IPS DF 4.7 (cell line): ENCODE measurements around the gene TP53I13.

ENCODE experiments used
- DNase-seq: peaks from one replicate; pipeline ENCODE4 v3.0.0-alpha.2; 2013; ENCODE audit warnings: low spot score; ENCODE audit errors: extremely low read depth

The TP53I13 gene

GRCh38 chr17:29581583-29582253, 13.2 kb downstream of the TP53I13 start:
- DNase-seq = no peak

DNA sequence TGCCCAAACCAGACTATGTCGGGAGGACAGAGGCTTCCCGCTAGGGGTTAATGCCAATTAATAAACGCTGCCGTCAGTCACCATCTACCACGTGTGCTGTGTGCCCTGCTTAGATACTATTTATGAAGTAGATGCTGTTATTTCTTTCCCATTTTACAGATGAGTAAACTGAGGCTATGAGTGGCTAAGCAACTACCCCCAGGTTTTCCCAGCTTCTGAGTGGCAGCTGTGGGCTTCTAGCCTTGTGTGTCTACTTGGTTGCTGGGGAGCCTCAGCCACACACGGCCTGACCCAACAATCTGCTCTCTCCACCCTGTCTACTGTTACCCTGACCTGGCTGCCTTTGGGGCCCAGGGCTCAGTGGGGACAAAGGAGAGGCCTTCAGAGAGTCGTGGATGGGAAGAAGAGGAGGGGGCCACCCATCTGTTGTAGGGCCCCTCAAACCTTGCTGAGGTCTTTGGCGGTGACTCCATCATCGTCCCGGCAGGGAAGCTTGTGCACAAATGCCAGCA, 13.8 kb downstream of the TP53I13 start:
- DNase-seq = no peak

DNA sequence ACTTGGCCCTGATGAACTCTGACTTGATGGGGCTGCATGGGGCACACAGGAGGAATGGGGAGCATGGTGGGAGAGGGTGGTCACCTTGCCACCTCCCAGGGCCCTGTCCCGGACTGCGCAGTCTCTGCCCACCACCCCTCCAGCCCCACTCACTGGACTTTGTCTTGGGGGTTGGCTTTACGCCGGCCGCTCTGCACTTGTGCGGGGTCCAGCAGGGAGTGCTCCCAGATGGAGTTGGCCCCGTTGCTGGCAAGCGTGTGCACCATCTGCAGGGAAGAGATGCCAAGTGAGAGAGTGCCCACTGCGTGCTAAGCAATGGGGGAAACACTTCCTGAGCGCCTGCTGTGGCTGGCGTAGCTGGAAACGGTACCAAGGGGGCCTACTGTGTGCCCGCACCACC, 14.3 kb downstream of the TP53I13 start:
- DNase-seq = no peak

- no peak for DNase-seq
Observed at GRCh38 chr17:29583324-29584248, 15.1 kb downstream of the TP53I13 start.

- no peak for DNase-seq
Observed at GRCh38 chr17:29584452-29585079, 16.1 kb downstream of the TP53I13 start.

- no peak for DNase-seq
Observed at GRCh38 chr17:29585080-29585751, 16.7 kb downstream of the TP53I13 start.

GRCh38 chr17:29586676-29587469, 18.4 kb downstream of the TP53I13 start:
- no peak for DNase-seq

DNA sequence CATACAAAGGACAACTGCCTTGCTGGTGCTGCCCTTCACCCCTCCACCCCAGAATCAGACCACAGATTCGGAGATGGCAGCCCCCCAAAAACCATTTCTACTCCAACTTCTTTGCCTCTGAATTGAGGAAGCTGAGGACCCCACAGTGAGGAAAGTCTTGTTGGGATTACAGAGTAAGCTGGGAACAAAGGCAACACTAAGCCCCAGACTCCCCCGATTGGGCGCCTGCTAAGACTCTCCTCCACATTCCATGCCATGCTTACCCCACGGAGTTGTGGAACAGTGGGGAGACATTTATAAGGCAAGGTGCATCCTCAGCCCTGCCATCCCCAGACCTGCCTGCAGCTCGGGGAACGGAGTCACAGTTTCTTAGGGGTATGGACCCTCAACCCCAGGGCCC, 19.1 kb downstream of the TP53I13 start:
- no peak for DNase-seq

GRCh38 chr17:29588017-29588561, 19.6 kb downstream of the TP53I13 start:
- no peak for DNase-seq

DNA sequence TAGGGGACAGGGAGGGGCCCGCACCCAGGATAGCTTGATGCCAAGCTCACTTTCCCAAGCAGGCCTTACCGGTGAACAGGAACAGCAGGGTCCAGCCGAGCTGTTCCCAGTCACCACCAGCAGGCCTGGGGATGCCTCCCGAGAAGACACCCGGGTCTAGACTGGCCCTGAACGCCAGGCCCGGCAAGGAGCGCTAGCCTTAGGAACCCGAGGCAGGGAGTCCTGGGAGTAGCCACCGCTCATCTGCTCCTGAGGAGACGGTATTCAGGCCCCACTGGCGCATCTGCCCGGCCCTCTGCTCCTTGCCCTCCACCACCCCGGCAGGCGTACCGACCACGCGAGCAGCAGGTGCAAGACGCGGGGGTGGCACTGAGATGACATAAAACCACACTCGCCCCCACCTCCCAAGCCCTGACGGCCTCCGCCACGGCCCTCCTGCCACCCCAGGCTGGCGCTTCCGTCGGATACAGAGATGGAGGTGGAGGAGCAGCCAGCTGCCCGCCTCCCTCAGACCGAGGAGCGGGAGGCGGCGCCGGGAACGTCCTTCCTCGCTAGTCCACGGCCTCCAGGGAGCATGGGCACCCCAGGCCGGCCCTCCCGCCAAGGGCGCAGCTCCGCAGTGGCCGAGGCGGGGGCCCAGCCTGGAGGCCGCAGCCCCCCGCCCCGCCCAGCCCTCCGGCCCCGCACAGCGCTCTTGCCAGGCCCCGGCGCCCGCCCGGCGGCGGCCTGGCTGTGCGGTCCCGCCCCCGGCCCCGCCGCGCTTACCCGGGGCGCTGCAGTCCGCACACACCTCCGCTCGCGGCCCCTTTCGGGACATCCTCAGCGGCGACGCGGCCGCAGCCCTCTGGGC, 20.3 kb downstream of the TP53I13 start:
- no peak for DNase-seq

DNA sequence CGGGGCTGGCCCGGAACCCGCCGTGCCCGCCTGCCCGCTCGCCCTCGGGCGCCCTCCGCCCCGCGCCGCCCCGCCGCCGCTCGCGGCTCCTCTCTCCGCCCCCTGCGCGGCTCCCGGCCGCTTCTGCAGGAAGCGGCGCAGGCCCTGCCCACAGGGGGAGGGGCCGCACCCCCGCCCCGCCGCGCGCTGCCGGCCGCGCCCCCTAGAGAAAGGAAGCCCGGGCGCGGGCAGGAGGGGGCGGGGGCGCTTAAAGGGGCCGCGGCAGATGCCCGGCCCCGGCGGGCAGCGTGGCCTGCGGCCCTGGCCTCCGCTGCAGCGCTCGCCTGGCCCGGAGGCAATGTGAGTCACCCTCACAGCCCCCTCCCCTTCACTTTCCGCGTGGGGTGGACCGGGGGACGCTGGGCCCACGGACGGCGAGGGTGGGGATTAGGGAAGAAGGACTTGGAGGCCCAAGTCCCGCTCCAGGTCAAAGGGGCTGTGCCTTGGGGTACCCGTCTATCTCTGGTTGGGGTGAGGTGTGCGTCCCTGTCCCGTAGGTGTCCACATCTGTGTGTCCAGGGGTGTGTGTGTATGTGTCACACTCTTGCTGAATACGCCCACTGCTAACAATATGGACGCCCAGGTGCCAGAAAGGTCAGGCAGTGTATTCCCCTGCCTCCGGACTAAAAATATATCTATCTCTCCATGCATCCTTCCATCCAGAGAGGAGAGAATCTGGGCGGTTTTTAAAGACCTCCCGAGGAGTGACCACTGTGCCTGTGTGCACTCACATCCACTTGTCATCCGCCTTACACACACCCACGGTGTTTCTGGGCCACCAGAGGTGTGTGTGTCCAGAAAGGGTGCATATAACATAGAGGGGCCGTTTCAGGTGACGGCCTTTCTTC, 21.3 kb downstream of the TP53I13 start, which contains the start of gene GIT1:
GIT1 (minus strand) TSS at position 125 of the 887 bp plus-strand sequence. CDS start 270 bp downstream, outside the sequence.
- no peak for DNase-seq

- no peak for DNase-seq
Observed at GRCh38 chr17:29590411-29591145, 22.1 kb downstream of the TP53I13 start.

DNA sequence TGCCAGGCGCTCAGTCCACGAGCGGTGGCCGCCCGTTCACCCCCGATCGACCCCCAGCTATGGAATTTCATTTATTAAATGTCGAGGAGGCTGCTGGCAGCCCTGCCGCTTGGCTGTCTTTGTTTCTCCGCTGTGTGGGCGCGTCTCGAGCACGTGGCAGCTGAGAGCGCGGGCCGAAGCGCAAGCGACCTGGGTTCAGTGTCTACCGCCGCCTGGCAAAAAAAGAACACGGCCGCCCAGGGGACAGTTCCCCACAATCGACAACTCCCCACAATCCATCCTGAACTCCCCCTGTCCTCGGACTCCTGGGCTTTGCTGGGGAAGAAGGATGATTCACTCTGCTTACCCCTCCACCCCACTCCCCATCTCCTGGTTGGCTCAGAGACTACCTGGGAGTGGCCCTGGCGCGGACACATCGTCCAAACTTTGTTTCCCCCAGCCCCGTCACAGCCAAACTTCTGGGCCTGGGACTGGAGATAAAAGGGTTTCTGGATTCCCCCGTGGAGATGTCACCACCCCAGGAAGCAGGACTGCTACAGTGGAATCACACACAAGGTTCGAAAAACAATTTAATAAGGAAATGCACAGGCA, 22.7 kb downstream of the TP53I13 start:
- no peak for DNase-seq

DNA sequence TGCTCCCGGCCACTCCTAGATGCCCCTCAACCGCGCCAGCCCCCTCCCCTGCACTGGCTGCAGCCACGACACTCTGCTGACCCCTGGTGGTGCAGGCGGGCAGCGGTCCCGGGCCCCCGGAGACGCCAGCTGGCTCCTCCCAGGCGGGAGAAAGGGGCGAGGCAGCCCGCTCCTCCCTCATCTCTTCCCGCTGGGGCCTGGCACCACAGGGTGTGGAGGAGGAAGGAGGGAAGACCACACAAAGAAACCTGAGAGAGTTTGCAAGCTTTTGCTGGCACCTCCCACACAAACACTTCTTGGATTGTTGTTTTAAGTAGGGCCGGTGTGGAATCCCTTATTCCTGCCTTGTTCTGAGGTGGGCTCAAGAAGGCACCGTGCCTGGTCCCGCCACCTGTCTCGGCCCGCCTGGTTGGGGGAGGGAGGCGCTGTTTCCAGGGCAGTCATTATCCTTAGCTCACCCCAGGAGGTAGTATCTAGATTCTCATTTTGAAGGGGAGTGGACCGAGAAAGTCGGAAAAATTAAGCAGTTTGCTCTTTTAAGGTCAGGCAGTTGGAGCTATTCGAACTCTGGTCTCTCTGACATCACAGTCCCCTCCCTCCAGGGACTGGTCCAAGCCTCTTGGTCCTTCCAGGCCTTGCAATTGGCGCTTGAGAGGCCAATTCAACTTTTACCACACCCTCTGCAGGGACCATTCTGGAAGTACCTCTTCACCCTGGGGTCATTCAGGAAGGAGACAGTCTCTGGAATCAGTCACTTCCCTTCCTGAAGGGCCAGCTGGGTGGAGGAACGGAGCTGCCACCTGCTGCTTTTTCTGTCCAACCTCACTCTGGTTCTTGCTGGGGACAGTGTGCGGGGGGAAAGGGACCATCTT, 23.5 kb downstream of the TP53I13 start:
- DNase-seq = no peak

- no peak for DNase-seq
Observed at GRCh38 chr17:29592850-29593551, 24.5 kb downstream of the TP53I13 start, which contains the start of gene ANKRD13B. Gene ANKRD13B (plus strand): TSS chr17:29593132. CDS start chr17:29593622, 490 bp downstream.
